ENCODE data around the gene PKMYT1.
"Not testable (repeated sequence)": the region's sequence is repeated elsewhere in the genome, so short reads cannot be mapped to it uniquely, and the experiment has no call there.

The PKMYT1 gene

DNA sequence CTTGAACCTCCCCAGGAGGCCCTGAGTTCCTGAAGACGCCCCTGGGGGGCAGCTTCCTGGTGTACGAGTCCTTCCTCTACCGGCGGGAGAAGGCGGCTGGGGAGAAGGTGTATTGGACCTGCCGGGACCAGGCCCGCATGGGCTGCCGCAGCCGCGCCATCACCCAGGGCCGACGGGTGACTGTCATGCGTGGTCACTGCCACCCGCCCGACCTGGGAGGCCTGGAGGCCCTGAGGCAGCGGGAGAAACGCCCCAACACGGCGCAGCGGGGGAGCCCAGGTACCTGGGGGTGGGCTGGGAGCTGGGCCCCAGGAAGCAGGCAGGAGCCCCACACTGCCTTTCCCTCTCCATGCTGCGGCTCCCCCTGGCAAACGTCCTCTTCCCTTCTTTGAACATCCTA is 46.5 kb downstream of the PKMYT1 start:
- no peak for DNase-seq (ENCODE audit: low spot score)

DNA sequence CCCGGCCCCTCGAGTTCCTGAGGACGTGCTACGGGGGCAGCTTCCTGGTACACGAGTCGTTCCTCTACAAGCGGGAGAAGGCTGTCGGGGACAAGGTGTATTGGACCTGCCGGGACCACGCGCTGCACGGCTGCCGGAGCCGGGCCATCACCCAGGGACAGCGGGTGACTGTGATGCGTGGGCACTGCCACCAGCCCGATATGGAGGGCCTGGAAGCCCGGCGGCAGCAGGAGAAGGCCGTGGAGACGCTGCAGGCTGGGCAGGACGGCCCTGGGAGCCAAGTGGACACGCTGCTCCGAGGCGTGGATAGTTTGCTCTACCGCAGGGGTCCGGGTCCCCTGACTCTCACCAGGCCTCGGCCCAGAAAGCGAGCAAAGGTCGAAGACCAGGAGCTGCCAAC is 47.1 kb downstream of the PKMYT1 start:
- DNase-seq (ENCODE audit: low spot score) = no peak

DNA sequence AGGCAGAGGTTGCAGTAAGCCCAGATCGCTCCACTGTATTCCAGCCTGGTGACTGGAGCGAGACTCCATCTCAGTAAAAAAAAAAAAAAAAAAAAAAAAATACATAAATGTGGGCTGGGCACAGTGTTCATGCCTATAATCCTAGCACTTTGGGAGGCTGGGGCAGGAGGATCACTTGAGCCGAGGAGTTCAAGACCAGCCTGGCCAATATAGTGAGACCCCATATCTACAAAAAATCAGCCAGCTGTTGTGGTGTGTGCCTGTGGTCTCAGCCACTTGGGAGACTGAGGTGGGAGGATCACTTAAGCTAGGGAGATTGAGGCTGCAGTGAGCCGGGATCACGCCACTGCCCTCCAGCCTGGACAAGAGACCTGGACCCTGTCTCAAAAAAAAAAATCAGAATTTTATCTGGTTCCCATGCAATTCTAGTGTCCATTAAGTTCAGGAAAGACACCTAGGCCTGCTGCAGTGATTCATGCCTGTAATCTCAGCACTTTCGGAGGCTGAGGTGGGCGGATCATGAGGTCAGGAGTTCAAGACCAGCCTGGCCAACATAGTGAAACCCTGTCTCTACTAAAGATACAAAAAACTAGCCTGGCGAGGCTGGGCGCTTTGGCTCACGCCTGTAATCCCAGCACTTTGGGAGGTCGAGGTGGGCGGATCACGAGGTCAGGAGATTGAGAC is 48.9 kb downstream of the PKMYT1 start:
- DNase-seq (ENCODE audit: low spot score) = not testable (repeated sequence)

DNA sequence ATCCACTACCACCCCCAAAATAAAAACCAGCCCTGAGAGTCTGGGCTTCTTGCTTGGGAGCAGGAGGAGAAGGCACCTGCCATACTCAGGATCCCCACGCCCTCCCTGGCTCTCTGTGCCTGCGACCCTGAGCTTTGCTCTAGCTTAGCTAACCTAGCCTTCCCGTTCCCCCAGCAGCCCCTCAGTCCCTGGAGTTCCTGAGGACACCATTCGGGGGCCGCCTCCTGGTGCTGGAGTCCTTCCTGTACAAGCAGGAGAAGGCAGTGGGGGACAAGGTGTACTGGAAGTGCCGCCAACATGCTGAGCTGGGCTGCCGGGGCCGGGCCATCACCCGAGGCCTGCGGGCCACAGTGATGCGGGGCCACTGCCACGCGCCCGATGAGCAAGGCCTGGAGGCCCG is 50.0 kb downstream of the PKMYT1 start:
- no peak for DNase-seq (ENCODE audit: low spot score)

DNA sequence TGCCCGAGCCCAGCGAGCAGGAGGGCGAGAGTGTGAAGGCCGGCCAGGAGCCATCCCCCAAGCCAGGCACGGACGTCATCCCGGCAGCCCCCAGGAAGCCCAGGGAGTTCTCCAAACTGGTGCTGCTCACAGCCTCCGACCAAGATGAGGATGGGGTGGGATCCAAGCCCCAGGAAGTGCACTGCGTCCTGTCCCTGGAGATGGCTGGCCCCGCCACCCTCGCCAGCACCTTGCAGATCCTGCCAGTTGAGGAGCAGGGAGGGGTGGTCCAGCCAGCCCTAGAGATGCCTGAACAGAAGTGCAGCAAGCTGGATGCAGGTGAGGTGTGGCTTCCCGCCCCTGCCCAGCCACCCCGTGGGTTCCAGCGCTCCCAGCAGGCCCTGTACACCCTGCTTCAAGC is 50.6 kb downstream of the PKMYT1 start:
- no peak for DNase-seq (ENCODE audit: low spot score)

DNA sequence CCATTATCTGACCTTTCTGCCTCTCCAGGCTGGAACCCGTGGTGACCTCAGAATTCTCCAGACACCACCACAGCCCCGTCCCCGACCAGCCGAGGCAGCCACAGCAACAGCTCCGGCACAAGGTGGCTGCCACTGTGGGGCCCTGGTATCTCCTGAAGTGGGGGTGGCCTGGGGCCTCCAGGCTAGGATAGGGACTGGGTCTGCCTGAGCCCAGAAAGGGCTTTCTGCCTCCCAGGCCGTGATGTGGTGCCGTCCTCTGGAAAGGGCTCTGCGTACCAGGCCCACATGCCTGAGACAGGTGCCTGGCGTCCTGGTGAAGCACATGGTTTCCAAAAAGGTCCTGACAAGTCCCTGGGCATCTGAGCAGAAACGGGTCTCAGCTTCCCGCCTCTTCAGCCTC is 51.5 kb downstream of the PKMYT1 start:
- no peak for DNase-seq (ENCODE audit: low spot score)

DNA sequence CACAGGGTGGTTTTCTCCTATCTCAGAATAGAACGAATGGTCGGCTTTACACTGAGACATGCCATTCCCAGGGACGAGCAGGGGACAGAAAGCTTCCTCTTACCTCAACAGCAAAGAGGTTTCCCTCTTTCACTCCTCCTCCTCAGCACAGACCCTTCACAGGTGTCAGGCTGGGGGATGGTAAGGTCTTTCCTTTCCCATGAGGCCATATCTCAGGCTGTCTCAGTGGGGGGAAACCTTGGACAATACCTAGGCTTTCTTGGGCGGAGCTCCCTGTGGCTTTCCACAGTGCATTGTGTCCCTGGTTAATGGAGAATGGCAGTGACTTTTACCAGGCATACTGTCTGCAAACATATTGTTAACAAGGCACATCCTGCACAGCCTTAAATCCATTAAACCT is 52.1 kb downstream of the PKMYT1 start:
- DNase-seq (ENCODE audit: low spot score) = not testable (repeated sequence)

DNA sequence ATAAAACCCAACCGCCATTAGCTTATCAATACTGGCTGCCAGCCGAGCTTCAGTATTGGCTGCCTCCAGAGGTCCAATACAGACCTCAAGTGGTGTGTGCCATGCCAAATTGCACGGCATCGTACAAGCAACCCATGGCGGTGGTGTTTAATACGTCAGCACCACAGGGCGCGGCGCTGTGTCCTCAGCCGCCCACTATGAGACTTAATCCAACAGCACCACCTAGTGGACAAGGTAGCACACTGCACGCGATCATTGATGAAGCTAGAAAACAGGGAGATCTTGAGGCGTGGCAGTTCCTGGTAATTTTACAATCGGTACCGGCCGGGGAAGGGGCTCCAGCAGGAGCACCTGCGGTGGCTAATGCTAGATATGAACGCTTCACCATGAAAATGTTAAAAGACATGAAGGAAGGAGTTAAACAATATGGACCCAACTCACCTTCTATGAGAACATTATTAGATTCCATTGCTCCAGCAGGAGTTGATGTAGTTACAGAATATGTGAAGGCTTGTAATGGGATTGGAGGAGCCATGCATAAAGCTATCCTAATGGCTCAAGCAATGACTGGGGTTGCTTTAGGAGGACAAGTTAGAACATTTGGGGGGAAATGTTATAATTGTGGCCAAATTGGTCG is 53.1 kb downstream of the PKMYT1 start:
- peak; percentile 91 for DNase-seq (ENCODE audit: low spot score)

DNA sequence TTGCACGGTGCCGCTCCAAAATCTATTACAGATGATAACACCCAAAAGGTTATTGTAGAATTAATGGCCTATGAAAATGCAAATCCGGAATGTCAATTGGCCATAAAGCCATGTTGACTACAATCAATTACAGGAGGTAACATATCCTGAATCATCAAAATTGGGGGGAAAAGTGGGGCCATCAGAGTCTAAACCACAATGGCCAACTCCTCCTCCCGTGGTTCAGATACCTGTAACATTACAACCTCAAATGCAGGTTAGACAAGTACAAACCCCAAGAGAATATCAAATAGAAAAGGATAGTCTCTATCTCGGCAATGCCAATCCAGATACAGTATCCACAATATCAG is 53.6 kb downstream of the PKMYT1 start:
- no peak for DNase-seq (ENCODE audit: low spot score)

DNA sequence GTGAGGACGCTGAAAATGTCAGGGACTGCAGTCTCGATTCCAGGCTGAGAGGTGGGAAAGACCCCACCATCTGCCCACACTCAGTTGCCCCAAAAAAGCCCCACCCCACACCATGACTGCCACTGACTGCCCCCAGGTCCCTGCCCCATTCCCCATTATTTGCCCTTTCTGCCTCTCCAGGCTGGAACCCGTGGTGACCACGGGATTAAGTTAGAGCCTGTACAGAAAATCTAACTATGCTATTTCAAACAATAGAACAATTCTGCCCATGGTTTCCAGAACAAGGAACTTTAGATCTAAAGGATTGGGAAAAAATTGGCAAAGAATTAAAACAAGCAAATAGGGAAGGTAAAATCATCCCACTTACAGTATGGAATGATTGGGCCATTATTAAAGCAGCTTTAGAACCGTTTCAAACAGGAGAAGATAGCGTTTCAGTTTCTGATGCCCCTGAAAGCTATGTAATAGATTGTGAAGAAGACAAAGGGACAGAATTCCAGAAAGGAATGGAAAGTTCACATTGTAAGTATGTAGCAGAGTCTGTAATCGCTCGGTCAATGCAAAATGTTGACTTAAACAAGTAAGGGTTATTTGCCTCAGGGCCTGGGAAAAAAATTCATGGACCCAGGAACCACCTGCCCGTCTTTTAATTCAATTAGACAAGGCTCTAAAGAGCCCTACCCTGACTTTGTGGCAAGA is 54.1 kb downstream of the PKMYT1 start:
- DNase-seq (ENCODE audit: low spot score) = peak; percentile 63

DNA sequence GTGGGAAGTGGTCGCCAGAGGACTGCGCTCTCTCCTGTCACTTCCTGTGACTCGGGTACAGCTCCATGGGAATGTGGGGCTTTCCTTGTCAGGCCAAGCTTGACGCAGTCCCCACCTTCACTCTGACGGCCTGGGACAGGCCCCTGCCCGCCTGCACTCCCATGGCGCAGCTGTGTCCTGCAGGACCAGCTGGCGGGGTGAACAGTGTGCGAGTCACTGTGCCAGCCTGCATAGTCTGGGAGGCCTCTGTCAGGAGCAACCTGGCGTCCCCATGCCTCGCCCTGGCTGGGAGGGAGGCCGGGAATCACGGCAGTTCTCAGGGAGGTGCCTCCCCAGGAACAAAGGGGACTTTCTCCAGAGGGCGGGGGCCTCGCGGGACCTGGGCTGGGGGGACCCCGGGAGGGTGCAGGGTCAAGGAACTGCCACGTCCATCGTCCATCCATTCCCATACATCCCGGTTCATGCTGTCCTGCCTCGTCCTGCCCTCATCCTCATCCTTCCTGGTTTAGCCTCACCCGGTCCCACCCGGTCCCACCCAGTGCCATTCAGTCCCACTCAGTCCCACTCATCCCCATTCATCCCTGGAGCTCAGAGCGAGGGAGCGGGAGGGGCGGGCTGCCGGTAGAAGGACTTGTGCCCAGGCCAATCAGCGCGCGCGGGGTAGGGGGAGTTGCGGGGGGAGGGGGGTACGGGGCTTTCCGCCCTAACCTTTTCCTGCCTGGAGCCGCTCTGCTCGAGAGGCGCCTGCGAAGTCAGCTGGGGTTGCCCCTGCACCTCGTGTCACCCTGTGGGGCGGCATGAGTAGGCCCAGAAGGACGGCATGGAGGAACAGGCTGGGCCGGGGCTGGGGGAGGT is 55.1 kb downstream of the PKMYT1 start:
- DNase-seq (ENCODE audit: low spot score) = peak; percentile 40

DNA sequence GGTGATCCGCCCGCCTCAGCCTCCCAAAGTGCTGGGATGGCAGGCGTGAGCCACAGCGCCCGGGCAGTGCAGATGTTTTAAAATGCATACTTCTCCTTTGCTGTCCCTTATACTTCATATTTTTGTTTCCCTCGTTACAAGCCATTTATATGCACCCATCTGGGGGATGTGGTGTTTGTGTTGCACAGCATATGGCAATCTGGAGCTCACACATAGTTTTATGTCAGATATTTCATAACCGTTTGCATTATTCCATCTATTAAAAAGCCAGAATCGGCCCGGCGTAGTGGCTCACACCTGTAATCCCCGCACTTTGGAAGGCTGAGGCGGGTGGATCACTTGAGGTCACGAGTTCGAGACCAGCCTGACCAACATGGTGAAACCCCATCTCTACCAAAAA is 56.8 kb downstream of the PKMYT1 start:
- no peak for DNase-seq (ENCODE audit: low spot score)
